SU-DHL-6 (cell line): ENCODE measurements around the gene MYH11.

Source experiments
- H2AFZ ChIP-seq: fragments of 200-600 bp; sonication (generic); 2 replicates; pipeline ENCODE4 v1.6.1; 2014; ENCODE audit warnings: low read depth, mild to moderate bottlenecking, moderate library complexity, mixed read lengths, antibody characterized with exemption, low read length; ENCODE audit not compliant: severe bottlenecking
- H3F3A ChIP-seq: fragments of 200-600 bp; shearing (Covaris generic); 2 replicates; pipeline ENCODE4 v1.6.0; 2016; ENCODE audit warnings: antibody characterized with exemption, mild to moderate bottlenecking; ENCODE audit not compliant: insufficient read depth
- H3K27ac ChIP-seq: fragments of 200-600 bp; sonication (generic); 2 replicates; pipeline ENCODE4 v1.5.1; 2016; ENCODE audit warnings: low read depth, mild to moderate bottlenecking, low read length, moderate library complexity, mixed read lengths
- H3K27me3 ChIP-seq: fragments of 200-600 bp; sonication (generic), shearing (Covaris generic); 2 replicates; pipeline ENCODE4 v1.6.0; 2014; ENCODE audit warnings: mild to moderate bottlenecking, low read length
- H3K36me3 ChIP-seq: fragments of 200-600 bp; sonication (generic); 2 replicates; pipeline ENCODE4 v1.6.1; 2014; ENCODE audit warnings: mild to moderate bottlenecking, low read length, mixed read lengths
- H3K4me2 ChIP-seq: fragments of 300-600, 200-600 bp; shearing (Covaris generic), sonication (generic); 2 replicates; pipeline ENCODE4 v1.6.0; 2014; ENCODE audit warnings: low read length, low read depth, mild to moderate bottlenecking; ENCODE audit not compliant: poor library complexity, severe bottlenecking
- H3K4me3 ChIP-seq: fragments of 200-600 bp; sonication (generic); 2 replicates; pipeline ENCODE4 v1.5.1; 2014; ENCODE audit warnings: antibody characterized with exemption, low read length, mild to moderate bottlenecking, mixed read lengths; ENCODE audit not compliant: insufficient read depth, poor library complexity, severe bottlenecking
- H3K79me2 ChIP-seq: fragments of 200-600 bp; sonication (generic); 2 replicates; pipeline ENCODE4 v1.6.1; 2014; ENCODE audit warnings: mild to moderate bottlenecking, low read length, moderate library complexity; ENCODE audit not compliant: insufficient read depth
- H3K9ac ChIP-seq: fragments of 200-600 bp; sonication (generic); 2 replicates; pipeline ENCODE4 v1.7.0; 2014; ENCODE audit warnings: mild to moderate bottlenecking, low read length
- H3K9me2 ChIP-seq: fragments of 200-600 bp; sonication (generic); replicated peaks from 2 replicates; pipeline ENCODE4 v1.6.1; 2014; ENCODE audit warnings: low read length; ENCODE audit not compliant: insufficient read depth
- H3K9me3 ChIP-seq: fragments of 200-600 bp; sonication (generic); 2 replicates; pipeline ENCODE4 v1.6.1; 2014; ENCODE audit warnings: low read length, mixed read lengths; ENCODE audit not compliant: insufficient read depth
- H4K20me1 ChIP-seq: fragments of 200-600 bp; sonication (generic); 2 replicates; pipeline ENCODE4 v1.6.1; 2014; ENCODE audit warnings: low read depth, mild to moderate bottlenecking, antibody characterized with exemption, low read length, moderate library complexity, mixed read lengths
- EZH2phosphoT487 ChIP-seq: fragments of 200-600 bp; sonication (generic), shearing (Covaris generic); conservative IDR thresholded peaks from 2 replicates; pipeline ENCODE4 v1.6.1; 2018; ENCODE audit warnings: mild to moderate bottlenecking, antibody characterized with exemption, low read length, moderate library complexity, mixed read lengths
- TF ChIP-seq, protein P1 (sequence below): fragments of 200-600 bp; sonication (generic); IDR thresholded peaks from one replicate; pipeline ENCODE4 v1.5.1; 2017; ENCODE audit warnings: antibody characterized with exemption, mild to moderate bottlenecking, low read length, moderate library complexity; ENCODE audit not compliant: insufficient read depth, poor library complexity, severe bottlenecking

MYH11 gene

DNA sequence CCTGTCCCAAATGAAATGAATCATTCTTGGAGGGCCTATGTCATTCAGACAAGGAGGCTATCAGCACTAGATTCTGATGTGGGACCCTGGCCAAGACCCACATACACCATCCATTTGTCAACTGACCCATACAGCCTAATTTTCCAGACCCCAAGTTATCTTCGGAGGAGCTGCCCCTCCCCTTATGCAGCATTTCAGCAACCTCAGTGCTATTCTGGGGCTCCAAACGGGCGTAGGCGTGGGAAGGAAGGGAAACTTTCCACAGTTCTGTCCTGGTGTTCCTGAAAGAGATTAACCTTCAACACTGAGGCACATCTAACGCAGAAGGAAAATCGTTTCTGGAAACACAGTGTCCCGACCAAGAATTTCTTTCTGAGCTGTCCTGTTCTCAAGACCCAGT is 86.7 kb downstream of the MYH11 start:
- H3F3A ChIP-seq: no peaks in the 10 kb centered on the region
- H3K36me3 ChIP-seq: no peaks in the 10 kb centered on the region
- H3K9ac ChIP-seq: no peak overlapping the region
- no peak overlapping the region for H3K4me2 ChIP-seq
- no peaks in the 10 kb centered on the region for H3K9me3 ChIP-seq
- H3K4me3 ChIP-seq: no peak overlapping the region
- H3K9me2 ChIP-seq: no peaks in the 10 kb centered on the region
- no peaks in the 10 kb centered on the region for H3K79me2 ChIP-seq
- no peak for TF ChIP-seq EZH2phosphoT487
- H2AFZ ChIP-seq: no peak overlapping the region
- no peaks in the 10 kb centered on the region for H3K27me3 ChIP-seq
- H4K20me1 ChIP-seq: no peaks in the 10 kb centered on the region
- no peak overlapping the region for H3K27ac ChIP-seq

DNA sequence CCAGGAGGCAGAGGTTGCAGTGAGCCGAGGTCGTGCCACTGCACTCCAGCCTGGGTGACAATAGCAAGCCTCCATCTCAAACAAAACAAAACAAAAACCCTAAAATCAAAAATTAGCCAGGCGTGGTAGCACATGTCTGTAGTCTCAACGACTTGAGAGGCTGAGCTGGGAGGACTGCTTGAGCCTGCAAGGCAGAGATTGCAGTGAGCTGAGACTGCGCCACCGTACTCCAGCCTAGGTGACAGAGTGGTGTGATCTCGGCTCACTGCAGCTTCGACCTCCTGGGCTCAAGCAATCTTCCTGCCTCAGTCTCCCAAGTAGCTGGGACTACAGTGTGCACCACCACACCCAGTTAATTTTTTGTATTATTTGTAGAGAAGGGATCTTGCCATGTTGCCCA is 87.6 kb downstream of the MYH11 start:
- Histone ChIP-seq H3K36me3 (no peaks in the 10 kb centered on the region), H4K20me1 (no peaks in the 10 kb centered on the region), H3K9me2 (no peaks in the 10 kb centered on the region), H3K9ac (no peak overlapping the region), H3K27ac (no peak overlapping the region), H3F3A (no peaks in the 10 kb centered on the region), H2AFZ (no peak overlapping the region), H3K27me3 (no peaks in the 10 kb centered on the region), H3K4me2 (no peak overlapping the region), H3K79me2 (no peaks in the 10 kb centered on the region), H3K9me3 (no peaks in the 10 kb centered on the region), H3K4me3 (no peak overlapping the region)
- TF ChIP-seq EZH2phosphoT487: no peak
- TF ChIP-seq, protein P1, sequence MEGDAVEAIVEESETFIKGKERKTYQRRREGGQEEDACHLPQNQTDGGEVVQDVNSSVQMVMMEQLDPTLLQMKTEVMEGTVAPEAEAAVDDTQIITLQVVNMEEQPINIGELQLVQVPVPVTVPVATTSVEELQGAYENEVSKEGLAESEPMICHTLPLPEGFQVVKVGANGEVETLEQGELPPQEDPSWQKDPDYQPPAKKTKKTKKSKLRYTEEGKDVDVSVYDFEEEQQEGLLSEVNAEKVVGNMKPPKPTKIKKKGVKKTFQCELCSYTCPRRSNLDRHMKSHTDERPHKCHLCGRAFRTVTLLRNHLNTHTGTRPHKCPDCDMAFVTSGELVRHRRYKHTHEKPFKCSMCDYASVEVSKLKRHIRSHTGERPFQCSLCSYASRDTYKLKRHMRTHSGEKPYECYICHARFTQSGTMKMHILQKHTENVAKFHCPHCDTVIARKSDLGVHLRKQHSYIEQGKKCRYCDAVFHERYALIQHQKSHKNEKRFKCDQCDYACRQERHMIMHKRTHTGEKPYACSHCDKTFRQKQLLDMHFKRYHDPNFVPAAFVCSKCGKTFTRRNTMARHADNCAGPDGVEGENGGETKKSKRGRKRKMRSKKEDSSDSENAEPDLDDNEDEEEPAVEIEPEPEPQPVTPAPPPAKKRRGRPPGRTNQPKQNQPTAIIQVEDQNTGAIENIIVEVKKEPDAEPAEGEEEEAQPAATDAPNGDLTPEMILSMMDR: no peak

DNA sequence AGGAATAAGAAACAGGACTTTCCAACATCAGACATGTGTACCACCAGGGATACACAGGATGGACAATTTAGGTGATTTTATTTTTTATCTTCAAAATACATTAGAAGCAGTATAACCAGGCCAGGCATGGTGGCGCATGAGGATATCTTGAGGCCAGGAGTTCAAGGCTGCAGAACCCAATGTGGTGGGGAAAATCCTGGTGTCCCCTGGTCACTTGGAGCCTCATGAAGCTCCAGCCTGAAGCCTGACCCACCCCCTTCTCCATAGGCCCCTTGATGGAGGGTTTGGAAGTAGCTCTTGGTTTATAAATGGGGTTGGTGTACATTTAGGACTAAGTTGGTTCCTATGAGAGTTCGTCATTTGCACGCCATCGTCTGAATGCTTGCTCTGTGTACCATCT is 88.6 kb downstream of the MYH11 start:
- Histone ChIP-seq H2AFZ (no peak overlapping the region), H3K79me2 (no peaks in the 10 kb centered on the region), H3K4me3 (no peak overlapping the region), H4K20me1 (no peaks in the 10 kb centered on the region), H3K36me3 (no peaks in the 10 kb centered on the region), H3K9ac (no peak overlapping the region), H3K9me2 (no peaks in the 10 kb centered on the region), H3K4me2 (no peak overlapping the region), H3K27ac (no peak overlapping the region), H3K27me3 (no peaks in the 10 kb centered on the region), H3K9me3 (no peaks in the 10 kb centered on the region), H3F3A (no peaks in the 10 kb centered on the region)
- TF ChIP-seq, protein P1: no peak
- no peak for TF ChIP-seq EZH2phosphoT487

DNA sequence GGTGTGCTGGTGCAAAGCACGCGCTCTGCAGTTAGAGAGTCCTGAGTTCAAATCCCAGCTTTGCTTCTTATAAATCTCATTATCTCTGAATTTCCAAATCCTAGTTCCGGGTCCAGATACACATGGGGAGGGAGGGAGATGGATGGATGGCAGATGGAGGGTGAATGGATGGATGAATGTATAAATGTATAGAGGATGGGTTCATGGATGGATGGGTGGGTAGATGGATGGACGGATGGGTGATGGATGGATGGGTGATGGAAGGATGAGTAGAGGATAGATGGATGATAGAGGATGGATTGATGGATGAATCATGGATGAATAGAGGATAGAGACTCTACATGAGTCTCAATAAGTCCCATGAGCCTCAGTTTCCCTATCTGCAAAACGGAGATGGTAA is 89.9 kb downstream of the MYH11 start:
- no peaks in the 10 kb centered on the region for H3K9me3 ChIP-seq
- no peak overlapping the region for H3K27ac ChIP-seq
- TF ChIP-seq EZH2phosphoT487: no peak
- TF ChIP-seq, protein P1: no peak
- no peak overlapping the region for H3K9ac ChIP-seq
- H3K4me2 ChIP-seq: no peak overlapping the region
- H3K9me2 ChIP-seq: no peaks in the 10 kb centered on the region
- no peaks in the 10 kb centered on the region for H3F3A ChIP-seq
- no peaks in the 10 kb centered on the region for H4K20me1 ChIP-seq
- no peaks in the 10 kb centered on the region for H3K27me3 ChIP-seq
- H2AFZ ChIP-seq: no peak overlapping the region
- H3K36me3 ChIP-seq: no peaks in the 10 kb centered on the region
- no peak overlapping the region for H3K4me3 ChIP-seq
- no peaks in the 10 kb centered on the region for H3K79me2 ChIP-seq
